Astrocyte of the spinal cord (primary cell): Measurements from ENCODE around the gene SHB.
"Not testable (repeated sequence)": the region's sequence is repeated elsewhere in the genome, so short reads cannot be mapped to it uniquely, and the experiment has no call there.

ENCODE experiments used
- DNase-seq: peaks from one replicate; pipeline ENCODE4 v3.0.0; 2011; ENCODE audit warnings: low read depth, low spot score
- H3K4me3 ChIP-seq: 2 replicates; pipeline ENCODE4 v1.5.1; 2011; ENCODE audit warnings: low read depth, mild to moderate bottlenecking, low read length, moderate library complexity
- in situ Hi-C: cut with HindIII; loops from 2 replicates; pipeline ENCODE4 v1.10.0; 2017; ENCODE audit warnings: low sequenced_read_pairs
- TF ChIP-seq, protein P1 (sequence below): IDR thresholded peaks from 2 replicates; pipeline ENCODE4 v1.5.1; 2012; ENCODE audit warnings: low read depth, mild to moderate bottlenecking, low read length, inconsistent platforms

SHB gene

DNA sequence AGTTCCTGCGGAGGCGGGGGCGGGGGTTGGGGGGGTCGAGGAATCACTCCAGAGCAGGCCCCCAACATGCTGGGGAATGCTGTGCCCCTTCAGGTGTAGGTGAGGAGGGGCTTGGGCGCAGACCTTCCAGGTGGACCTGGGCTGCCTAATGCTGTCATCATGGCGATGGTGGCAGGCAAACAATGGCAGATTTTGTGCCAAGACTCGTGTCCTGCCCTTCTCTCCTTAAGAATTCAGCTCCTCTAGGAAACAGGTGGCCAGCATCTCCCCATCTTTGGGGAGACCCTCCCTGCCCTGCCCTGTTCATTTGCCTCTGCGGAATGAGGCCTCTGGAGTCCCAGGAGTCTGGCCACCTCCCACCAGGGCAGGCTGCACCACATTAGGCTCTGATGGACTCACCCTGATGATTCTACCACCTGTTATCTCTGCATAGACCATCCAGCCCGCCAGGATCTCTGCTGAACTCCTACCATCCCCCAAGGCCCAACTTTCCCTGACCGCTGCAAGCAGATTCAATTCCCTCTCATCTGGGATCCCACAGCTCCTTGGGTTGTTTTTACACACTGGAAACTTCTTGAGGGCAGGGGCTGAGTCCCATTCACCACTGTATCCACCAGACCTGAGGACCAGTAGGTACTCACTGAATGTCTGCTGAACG is 154.2 kb downstream of the SHB start:
- no peak overlapping the region for H3K4me3 ChIP-seq
- in situ Hi-C loops, result no loop called here
- TF ChIP-seq, protein P1, sequence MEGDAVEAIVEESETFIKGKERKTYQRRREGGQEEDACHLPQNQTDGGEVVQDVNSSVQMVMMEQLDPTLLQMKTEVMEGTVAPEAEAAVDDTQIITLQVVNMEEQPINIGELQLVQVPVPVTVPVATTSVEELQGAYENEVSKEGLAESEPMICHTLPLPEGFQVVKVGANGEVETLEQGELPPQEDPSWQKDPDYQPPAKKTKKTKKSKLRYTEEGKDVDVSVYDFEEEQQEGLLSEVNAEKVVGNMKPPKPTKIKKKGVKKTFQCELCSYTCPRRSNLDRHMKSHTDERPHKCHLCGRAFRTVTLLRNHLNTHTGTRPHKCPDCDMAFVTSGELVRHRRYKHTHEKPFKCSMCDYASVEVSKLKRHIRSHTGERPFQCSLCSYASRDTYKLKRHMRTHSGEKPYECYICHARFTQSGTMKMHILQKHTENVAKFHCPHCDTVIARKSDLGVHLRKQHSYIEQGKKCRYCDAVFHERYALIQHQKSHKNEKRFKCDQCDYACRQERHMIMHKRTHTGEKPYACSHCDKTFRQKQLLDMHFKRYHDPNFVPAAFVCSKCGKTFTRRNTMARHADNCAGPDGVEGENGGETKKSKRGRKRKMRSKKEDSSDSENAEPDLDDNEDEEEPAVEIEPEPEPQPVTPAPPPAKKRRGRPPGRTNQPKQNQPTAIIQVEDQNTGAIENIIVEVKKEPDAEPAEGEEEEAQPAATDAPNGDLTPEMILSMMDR, result no peak
- no peak for DNase-seq

DNA sequence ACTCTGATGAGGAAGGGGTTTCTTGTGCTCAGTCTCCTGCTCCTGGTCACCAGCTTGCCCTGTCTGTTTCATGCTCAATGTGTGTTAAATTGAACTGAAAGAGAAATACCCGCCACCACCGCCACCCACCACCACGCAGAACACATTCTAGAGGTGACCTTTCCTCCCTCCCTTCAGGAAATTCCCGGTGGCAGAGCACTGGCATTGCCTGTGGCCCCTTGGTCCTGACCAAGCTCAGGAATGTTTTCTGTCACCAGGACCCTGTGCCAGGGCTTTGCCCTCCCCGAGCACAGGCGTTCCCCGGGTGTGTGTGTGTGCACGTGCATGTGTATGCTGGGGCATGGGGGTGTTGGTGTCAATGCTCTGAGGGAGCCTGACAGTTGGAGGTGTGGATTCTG is 154.9 kb downstream of the SHB start:
- TF ChIP-seq, protein P1, result no peak
- H3K4me3 ChIP-seq, result no peak overlapping the region
- DNase-seq, result no peak
- in situ Hi-C loops, result no loop called here

DNA sequence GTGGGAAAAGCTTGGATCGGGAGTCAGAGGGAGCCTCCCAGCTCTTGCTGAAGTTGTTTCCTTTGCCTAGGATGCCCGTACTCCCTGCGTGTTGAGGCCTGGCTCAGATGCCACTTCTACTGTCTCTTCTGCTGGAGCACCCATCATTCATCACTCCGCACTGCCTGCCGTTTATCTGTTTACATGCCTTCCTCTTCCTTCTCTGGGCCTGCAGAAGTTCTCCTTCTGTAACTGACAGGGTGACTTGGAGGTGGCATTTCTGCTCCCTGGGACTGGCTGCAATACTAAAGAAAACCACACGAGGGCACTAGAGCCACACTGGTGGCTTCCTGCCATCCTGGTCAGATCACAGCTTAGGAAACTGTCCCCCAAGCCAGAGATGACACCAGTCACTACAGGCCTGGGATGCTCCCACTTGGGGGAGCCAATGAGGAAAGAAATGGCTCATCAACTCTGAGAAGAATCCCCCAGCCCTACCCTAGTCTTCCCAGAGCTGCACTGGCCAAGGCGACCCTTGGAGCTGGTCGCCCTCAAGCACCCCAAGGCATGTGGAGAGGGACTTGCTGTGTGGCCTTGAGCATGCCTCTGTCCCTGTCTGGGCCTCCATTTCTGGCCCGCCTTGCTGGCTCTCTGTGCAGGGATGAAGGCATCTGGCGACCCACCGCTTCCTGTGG is 155.4 kb downstream of the SHB start:
- H3K4me3 ChIP-seq, result no peak overlapping the region
- TF ChIP-seq, protein P1, result peak; percentile 97
- DNase-seq, result peak; percentile 77
- in situ Hi-C loops, result no loop called here

DNA sequence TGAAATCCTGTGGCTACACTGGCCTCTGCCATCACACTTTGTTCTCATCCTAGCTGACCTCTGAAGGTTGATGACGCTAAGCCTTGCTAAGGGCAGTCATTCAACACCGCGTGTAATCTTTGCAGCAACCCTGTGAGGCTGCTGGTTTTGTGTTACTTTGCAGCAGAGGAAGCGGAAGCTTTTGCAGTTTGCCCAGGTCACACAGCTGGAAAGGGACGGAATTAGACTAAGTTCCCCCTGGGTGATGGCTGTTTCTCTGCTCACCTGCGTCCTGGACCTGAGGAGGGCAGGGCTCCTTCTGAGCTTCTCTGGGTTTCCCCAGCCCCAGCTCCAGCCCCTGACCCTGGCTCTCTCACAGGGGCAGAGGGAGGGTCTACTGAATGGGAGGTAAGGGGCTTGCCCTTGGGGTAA is 157.8 kb downstream of the SHB start:
- in situ Hi-C loops, result no loop called here
- TF ChIP-seq, protein P1, result no peak
- H3K4me3 ChIP-seq, result no peak overlapping the region
- peak; percentile 80 for DNase-seq

DNA sequence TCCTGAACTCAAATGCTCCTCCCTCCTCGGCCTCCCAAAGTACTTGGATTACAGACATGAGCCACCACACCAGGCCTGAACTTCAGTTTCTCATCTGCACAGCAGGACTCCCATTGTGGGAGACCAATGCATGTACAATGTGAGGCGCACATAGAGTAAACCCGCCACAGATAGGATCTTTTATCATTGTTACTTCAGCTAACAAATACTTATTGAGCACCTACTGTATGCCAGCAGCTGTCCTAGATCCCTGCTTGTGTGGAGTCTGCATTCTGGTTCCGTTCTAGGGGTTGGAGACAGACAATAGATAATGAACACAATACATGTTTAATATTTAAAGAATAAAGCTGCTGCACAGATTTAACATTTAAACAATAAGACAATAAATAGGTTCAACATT is 158.8 kb downstream of the SHB start:
- TF ChIP-seq, protein P1, result no peak
- DNase-seq, result no peak
- H3K4me3 ChIP-seq, result no peak overlapping the region
- in situ Hi-C loops, result no loop called here

DNA sequence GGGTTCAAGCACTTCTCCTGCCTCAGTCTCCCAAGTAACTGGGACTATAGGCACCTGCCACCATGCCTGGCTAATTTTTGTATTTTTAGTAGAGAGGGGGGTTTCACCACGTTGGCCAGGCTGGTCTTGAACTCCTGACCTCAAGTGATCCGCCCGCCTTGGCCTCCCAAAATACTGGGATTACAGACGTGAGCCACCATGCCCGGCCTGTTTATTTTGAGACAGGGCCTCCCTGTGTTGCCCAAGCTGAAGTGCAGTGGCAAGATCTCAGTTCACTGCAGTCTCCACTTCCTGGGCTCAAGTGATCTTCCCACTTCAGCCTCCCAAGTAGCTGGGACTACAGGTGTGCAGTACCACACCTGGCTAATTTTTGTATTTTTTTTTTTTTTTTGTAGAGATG is 159.2 kb downstream of the SHB start:
- DNase-seq, in situ Hi-C loops: not testable (repeated sequence)

DNA sequence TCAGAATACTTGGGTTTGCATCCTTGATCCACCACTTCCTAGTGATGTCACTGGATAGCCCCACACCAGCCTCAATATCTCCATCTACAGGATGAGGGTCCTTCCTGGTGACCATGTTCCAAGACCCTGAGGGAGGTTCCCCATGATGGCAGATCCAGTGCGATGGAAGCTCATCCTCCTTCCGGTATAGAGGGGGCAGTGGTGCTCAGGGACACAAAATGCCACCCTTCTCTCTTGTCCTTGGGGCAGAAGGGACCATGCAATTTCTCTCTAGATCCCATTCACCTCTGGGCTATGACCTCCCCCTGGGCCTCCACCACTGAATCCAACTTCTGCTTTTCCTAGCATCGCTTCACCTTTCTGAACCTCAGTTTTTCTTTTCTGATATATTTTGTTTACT is 159.7 kb downstream of the SHB start:
- in situ Hi-C loops, result no loop called here
- H3K4me3 ChIP-seq, result no peak overlapping the region
- TF ChIP-seq, protein P1, result no peak
- no peak for DNase-seq

More for the DNA sequence above, 159.2 kb downstream of the SHB start:
- H3K4me3 ChIP-seq, result not testable (repeated sequence)
